VCaP (cell line): Measurements from ENCODE around the gene ZNF574.

ENCODE experiments used
- H3K27ac ChIP-seq: fragments of 450-650 bp; 2 replicates; pipeline ENCODE4 v1.5.1; 2017
- TF ChIP-seq, protein P1 (sequence below): fragments of 450-650 bp; conservative IDR thresholded peaks from 2 replicates; pipeline ENCODE4 v1.5.1; 2017; ENCODE audit warnings: mild to moderate bottlenecking, moderate library complexity

Gene ZNF574, protein sequence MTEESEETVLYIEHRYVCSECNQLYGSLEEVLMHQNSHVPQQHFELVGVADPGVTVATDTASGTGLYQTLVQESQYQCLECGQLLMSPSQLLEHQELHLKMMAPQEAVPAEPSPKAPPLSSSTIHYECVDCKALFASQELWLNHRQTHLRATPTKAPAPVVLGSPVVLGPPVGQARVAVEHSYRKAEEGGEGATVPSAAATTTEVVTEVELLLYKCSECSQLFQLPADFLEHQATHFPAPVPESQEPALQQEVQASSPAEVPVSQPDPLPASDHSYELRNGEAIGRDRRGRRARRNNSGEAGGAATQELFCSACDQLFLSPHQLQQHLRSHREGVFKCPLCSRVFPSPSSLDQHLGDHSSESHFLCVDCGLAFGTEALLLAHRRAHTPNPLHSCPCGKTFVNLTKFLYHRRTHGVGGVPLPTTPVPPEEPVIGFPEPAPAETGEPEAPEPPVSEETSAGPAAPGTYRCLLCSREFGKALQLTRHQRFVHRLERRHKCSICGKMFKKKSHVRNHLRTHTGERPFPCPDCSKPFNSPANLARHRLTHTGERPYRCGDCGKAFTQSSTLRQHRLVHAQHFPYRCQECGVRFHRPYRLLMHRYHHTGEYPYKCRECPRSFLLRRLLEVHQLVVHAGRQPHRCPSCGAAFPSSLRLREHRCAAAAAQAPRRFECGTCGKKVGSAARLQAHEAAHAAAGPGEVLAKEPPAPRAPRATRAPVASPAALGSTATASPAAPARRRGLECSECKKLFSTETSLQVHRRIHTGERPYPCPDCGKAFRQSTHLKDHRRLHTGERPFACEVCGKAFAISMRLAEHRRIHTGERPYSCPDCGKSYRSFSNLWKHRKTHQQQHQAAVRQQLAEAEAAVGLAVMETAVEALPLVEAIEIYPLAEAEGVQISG

DNA sequence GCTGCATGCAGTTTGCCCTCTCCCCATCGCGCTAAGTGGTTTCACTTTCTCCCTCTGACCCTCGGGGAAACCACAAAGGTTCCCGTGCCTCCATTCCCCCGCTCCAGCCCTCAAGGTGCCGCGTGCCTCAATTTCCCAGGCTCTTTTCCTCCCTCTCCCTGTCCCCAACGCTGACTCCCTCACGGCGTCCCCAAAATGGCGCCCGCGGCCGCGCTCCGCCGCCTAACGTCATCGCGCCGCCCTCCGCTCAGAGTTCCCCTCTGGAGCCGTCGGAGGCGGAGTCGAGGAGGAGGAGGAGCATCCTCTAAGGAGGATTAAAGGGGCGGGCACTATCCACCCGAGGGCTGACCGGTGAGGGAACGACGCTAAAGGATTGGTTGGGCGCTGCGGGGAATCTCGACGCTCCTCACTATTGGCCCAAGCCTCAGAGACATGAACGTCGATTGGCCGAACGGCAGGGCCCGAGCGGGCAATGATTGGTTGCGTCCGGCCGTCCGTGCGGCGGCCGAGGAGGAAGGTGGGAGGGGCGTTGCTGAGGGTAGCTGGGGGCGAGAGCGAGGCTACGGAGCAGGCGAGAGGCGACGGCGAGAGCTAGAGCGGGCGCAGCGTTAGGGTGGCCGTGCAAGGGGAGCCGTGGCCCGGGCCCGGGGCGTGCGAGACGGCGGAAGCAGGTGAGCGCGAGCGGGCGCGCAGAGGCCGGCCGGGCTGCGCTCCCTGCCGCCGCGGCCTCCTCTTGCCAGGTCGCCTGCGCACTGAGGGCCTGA, at the start of gene ZNF574:
TSS of gene ZNF574 (plus strand) at position 551 of the 764 bp plus-strand sequence. CDS start 2,441 bp downstream, outside the sequence.
- TF ChIP-seq, protein P1, sequence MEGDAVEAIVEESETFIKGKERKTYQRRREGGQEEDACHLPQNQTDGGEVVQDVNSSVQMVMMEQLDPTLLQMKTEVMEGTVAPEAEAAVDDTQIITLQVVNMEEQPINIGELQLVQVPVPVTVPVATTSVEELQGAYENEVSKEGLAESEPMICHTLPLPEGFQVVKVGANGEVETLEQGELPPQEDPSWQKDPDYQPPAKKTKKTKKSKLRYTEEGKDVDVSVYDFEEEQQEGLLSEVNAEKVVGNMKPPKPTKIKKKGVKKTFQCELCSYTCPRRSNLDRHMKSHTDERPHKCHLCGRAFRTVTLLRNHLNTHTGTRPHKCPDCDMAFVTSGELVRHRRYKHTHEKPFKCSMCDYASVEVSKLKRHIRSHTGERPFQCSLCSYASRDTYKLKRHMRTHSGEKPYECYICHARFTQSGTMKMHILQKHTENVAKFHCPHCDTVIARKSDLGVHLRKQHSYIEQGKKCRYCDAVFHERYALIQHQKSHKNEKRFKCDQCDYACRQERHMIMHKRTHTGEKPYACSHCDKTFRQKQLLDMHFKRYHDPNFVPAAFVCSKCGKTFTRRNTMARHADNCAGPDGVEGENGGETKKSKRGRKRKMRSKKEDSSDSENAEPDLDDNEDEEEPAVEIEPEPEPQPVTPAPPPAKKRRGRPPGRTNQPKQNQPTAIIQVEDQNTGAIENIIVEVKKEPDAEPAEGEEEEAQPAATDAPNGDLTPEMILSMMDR, result no peak
- peak within 1 kb of the TSS; percentile 89 for H3K27ac ChIP-seq

DNA sequence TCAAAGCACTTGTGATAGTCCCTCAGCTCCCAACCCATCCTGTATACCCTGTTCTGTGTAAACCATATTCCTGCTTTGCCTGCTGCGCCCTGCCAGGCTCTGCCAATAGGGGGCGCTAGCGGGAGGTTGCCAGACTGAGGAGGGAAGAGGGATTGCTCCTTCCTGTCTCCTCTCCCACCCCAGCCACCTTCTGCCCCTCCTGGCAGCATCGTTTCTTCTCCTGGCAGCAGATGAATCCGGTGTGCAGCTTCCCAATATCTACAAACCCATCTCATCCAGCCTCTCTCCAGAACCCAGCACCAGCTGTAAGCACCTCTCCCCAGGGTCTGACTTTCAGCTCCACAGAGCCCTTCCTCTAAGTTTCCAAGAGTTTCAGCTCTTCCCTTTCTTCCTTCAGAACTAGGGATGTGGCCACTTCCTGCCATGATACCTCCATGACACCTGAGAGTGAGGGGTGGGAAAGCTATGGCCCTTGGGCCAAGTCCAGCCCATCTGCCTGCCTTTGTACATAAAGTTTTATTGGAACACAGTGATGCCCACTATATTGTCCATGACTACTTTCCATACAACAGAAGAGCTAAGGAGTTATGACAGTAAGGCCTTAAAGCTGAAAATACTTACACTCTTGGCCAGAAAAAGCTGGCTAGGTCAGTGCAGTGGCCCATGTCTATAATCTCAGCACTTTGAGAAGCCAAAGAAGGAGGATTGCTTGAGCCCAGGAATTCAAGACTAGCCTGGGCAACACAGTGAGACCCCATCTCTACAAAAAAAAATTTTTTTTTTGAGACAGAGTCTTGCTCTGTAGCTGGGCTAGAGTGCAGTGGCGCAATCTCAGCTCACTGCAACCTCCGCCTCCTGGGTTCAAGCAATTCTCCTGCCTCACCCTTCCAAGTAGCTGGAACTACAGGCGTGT, 47.4 kb upstream of the ZNF574 start:
- no peak overlapping the region for H3K27ac ChIP-seq
- TF ChIP-seq, protein P1, result peak; percentile 24

DNA sequence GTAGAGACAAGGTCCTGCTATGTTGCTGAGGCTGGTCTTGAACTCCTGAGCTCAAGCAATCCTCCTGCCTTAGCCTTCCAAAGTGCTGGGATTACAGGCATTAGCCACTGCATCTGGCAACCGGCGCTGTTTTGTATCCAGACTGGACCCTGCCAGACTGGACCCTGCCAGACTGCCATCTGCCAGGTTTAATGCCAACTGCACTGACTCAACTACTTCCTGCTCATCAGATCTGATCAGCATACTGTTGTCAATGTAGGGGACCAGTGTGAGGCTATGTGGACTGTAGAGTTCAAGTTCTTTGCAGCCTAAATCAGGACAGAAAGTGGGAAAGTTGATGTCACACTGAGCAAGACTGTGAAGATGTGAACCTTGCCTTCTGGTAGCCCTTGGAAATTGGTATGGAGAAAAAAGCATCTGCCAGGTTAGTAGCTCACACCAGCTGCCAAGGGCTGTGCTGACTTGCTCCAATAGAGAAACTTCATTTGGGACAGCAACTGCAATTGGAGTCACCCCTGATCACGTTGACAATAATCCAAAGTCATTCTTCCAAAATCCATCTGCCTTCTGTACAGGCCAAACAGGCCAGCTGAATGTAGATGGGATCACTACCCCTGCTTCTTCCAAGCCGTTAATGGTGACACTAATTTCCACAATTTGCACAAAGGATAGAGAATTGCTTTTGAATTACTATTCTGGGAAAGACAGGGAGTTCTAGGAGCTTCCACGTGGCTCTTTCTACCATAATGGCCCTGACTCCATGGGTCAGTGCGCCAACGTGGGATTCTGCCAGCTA, 45.1 kb upstream of the ZNF574 start:
- TF ChIP-seq, protein P1, result no peak
- no peak overlapping the region for H3K27ac ChIP-seq

DNA sequence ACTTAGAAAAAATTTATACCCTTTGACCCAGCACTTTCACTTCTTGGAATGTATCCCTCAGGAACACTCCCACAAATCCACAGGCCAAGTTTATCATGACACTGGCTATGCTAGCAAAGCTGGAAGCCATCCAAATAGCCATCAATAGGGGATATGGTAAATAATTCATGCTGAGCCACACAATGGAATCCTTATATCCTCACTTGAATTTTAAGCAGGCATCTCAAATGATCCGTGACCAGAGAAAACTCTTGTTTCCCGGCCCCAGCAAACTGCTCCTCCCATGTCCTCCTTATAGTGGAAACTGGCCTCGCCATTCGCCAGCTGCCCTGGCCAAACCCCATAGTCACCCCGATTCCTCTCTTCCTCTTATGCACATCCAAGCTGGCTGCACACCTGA, 43.5 kb upstream of the ZNF574 start:
- no peak overlapping the region for H3K27ac ChIP-seq
- TF ChIP-seq, protein P1, result no peak

DNA sequence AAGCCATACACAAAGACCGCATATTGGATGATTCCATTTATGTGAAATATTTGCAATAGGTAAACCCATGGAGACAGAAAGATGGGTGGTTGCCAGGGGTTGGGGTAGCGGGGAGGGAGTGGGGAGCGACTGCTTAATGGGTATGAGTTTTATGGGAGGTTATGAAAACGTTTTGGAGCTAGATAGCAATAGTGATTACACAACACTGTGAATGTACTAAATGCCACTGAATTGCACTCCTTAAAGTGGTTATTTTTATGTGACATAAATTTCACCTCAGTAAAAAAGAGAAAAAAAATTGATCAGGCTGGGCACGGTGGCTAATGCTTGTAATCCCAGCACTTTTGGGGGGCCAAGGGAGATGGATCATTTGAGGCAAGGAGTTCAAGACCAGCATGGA, 42.6 kb upstream of the ZNF574 start:
- no peak overlapping the region for H3K27ac ChIP-seq
- TF ChIP-seq, protein P1, result no peak
